RPMI7951 (cell line): ENCODE measurements around the gene HAGH. TPM values are rescaled to one million over a fixed set of nuclear protein-coding genes. Genes with fewer than 3 reads are reported as not detected.

Experiments used
- DNase-seq: peaks from one replicate; pipeline ENCODE4 v3.0.0-alpha.2; 2012; ENCODE audit warnings: low read depth
- total RNA-seq: library from RNA; depleted of rRNA; stranded (reverse); fragments of >200 nt; shearing (Covaris generic); gene quantifications from 2 replicates; pipeline ENCODE4 v1.2.3, GENCODE V29; 2014

Gene HAGH
- total RNA-seq, 1 experiment from 2014 or later: 50.7 TPM

GRCh38 chr16:1773703-1774447, 52.8 kb downstream of the HAGH start:
- DNase-seq: peak; percentile 75

- peak; percentile 78 for DNase-seq
Measured at GRCh38 chr16:1772908-1773702, 53.5 kb downstream of the HAGH start, which contains the start of gene MRPS34. MRPS34 (minus strand) TSS chr16:1773134; CDS start chr16:1773119, 15 bp downstream.

- DNase-seq: peak; percentile 28
Measured at GRCh38 chr16:1772362-1772907, 54.2 kb downstream of the HAGH start, which contains the start of gene EME2. EME2 (plus strand) TSS chr16:1772810; CDS start chr16:1773228, 418 bp downstream.

- DNase-seq: no peak
Measured at GRCh38 chr16:1771864-1772361, 54.7 kb downstream of the HAGH start.

- peak; percentile 61 for DNase-seq
Measured at GRCh38 chr16:1771188-1771863, 55.3 kb downstream of the HAGH start, which contains the start of gene NME3. NME3 (minus strand) TSS chr16:1771543; CDS start chr16:1771534, 9 bp downstream.

- DNase-seq: no peak
Measured at GRCh38 chr16:1770328-1771187, 56.1 kb downstream of the HAGH start.

GRCh38 chr16:1769402-1770300, 57.0 kb downstream of the HAGH start:
- no peak for DNase-seq

GRCh38 chr16:1768767-1769401, 57.7 kb downstream of the HAGH start:
- no peak for DNase-seq

- no peak for DNase-seq
Measured at GRCh38 chr16:1768061-1768766, 58.4 kb downstream of the HAGH start.

GRCh38 chr16:1767116-1767994, 59.3 kb downstream of the HAGH start:
- DNase-seq: no peak

GRCh38 chr16:1766701-1767100, 59.9 kb downstream of the HAGH start:
- no peak for DNase-seq

- no peak for DNase-seq
Measured at GRCh38 chr16:1766231-1766630, 60.4 kb downstream of the HAGH start.

- no peak for DNase-seq
Measured at GRCh38 chr16:1765826-1766225, 60.8 kb downstream of the HAGH start.

GRCh38 chr16:1764971-1765370, 61.7 kb downstream of the HAGH start:
- no peak for DNase-seq

- no peak for DNase-seq
Measured at GRCh38 chr16:1763521-1764511, 62.8 kb downstream of the HAGH start.

- no peak for DNase-seq
Measured at GRCh38 chr16:1762879-1763520, 63.6 kb downstream of the HAGH start.
